ENCODE results near the gene SPSB3.
A peak's percentile ranks its signal among the peaks of the same experiment; 100 is the strongest.

The SPSB3 gene

GRCh38 chr16:1770328-1771187 is 11.8 kb downstream of the SPSB3 start:
- no peaks in the 10 kb centered on the region for H3K4me1 ChIP-seq (ENCODE audit: insufficient read depth, low read length)
- H3K36me3 ChIP-seq (ENCODE audit: insufficient read depth, low read length) = no peaks in the 10 kb centered on the region
- H3K9ac ChIP-seq (ENCODE audit: low read depth, low read length) = peak overlapping the region; percentile 92
- no peaks in the 10 kb centered on the region for H3K9me3 ChIP-seq (ENCODE audit: control insufficient read depth, insufficient read depth, low read length)

GRCh38 chr16:1769402-1770300 is 12.7 kb downstream of the SPSB3 start:
- no peaks in the 10 kb centered on the region for H3K36me3 ChIP-seq (ENCODE audit: insufficient read depth, low read length)
- H3K9ac ChIP-seq (ENCODE audit: low read depth, low read length) = peak overlapping the region; percentile 92; the same call in 1 of the 2 replicates
- H3K9me3 ChIP-seq (ENCODE audit: control insufficient read depth, insufficient read depth, low read length) = no peaks in the 10 kb centered on the region
- no peaks in the 10 kb centered on the region for H3K4me1 ChIP-seq (ENCODE audit: insufficient read depth, low read length)

DNA sequence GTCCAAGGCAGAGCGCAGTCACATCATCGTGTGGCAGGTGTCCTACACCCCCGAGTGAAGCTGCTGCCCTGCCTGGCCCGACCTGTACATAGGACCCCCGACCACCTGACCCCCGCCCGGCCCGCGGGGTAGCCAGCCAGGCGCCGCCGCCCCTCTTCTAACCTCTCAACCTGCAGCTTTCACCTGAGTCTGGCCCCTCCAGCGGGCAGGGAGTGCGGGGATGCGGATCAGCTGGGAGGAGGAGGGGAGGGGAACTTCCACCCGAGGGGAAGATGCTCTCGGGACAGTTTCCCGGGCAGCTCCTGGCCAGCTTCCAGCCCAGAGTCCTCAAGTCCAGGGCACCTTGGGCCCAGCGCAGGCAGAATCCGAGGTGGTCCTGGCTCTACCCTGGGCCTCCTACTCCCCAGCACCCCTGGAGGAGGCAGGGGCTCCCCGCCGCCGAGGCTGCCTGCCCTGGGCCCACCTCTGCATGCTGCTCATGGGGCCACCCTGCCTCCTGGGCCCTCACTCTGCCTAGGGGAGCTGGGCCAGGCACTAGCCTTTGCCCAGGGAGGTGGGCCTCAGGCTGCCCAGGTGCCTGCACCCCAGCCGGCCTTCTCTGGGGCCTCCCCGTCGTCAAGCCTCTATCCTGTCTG is 13.5 kb downstream of the SPSB3 start:
- H3K9ac ChIP-seq (ENCODE audit: low read depth, low read length) = no peak overlapping the region
- H3K36me3 ChIP-seq (ENCODE audit: insufficient read depth, low read length) = no peaks in the 10 kb centered on the region
- no peaks in the 10 kb centered on the region for H3K9me3 ChIP-seq (ENCODE audit: control insufficient read depth, insufficient read depth, low read length)
- H3K4me1 ChIP-seq (ENCODE audit: insufficient read depth, low read length) = no peaks in the 10 kb centered on the region

GRCh38 chr16:1768061-1768766 is 14.2 kb downstream of the SPSB3 start:
- no peak overlapping the region for H3K9ac ChIP-seq (ENCODE audit: low read depth, low read length)
- H3K9me3 ChIP-seq (ENCODE audit: control insufficient read depth, insufficient read depth, low read length) = no peaks in the 10 kb centered on the region
- no peaks in the 10 kb centered on the region for H3K4me1 ChIP-seq (ENCODE audit: insufficient read depth, low read length)
- H3K36me3 ChIP-seq (ENCODE audit: insufficient read depth, low read length) = no peaks in the 10 kb centered on the region

DNA sequence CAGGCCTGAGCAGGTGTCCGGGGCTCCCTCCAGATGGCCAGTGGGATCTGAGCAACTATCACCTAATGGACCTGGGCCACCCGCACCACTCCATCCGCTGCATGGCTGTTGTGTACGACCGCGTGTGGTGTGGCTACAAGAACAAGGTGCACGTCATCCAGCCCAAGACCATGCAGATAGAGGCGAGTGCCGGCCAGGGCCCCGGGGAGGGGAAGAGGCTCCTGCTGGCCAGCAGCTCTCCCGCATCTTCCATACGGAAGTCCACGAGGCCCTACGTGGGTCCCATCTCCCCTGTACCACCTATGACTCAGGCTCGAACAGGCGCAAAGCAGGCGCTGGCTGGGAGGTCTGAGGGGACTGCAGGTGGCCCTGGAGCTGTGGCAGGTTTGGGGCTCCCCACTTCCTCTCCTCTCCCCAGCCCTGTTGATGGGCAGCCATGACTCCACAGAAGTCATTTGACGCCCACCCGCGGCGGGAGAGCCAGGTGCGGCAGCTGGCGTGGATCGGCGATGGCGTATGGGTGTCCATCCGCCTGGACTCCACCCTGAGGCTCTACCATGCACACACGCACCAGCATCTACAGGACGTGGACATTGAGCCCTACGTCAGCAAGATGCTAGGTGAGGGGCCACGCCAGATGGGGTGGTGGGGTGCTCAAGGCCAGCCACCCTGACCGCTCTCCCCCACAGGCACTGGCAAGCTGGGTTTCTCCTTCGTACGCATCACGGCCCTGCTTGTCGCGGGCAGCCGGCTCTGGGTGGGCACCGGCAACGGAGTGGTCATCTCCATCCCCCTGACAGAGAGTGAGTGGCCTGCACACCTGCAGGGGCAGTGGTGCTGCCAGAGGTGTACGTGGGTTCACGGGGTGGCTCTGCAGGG is 15.0 kb downstream of the SPSB3 start:
- Histone ChIP-seq H3K9me3 (ENCODE audit: control insufficient read depth, insufficient read depth, low read length) (no peaks in the 10 kb centered on the region), H3K4me1 (ENCODE audit: insufficient read depth, low read length) (no peaks in the 10 kb centered on the region; the same call in 1 of the 2 replicates), H3K9ac (ENCODE audit: low read depth, low read length) (no peak overlapping the region), H3K36me3 (ENCODE audit: insufficient read depth, low read length) (no peaks in the 10 kb centered on the region)

DNA sequence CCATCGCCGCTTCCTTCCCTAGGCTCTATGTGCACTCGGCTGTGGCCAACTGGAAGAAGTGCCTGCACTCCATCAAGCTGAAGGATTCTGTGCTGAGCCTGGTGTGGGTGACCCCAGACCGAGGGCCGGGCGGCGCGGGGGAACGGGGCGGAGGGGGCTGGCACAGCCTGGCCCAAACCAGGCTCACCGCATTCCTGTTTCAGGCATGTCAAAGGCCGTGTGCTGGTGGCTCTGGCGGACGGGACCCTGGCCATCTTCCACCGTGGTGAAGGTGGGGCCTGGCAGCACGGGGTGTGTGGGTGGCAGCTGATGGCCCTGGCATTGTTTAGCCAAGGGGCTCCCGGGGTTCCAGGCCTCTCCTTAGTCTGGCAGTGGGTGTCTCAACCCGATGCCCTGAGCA is 15.7 kb downstream of the SPSB3 start:
- Histone ChIP-seq H3K36me3 (ENCODE audit: insufficient read depth, low read length) (no peaks in the 10 kb centered on the region), H3K9me3 (ENCODE audit: control insufficient read depth, insufficient read depth, low read length) (no peaks in the 10 kb centered on the region), H3K4me1 (ENCODE audit: insufficient read depth, low read length) (no peaks in the 10 kb centered on the region; the same call in 1 of the 2 replicates), H3K9ac (ENCODE audit: low read depth, low read length) (no peak overlapping the region)

DNA sequence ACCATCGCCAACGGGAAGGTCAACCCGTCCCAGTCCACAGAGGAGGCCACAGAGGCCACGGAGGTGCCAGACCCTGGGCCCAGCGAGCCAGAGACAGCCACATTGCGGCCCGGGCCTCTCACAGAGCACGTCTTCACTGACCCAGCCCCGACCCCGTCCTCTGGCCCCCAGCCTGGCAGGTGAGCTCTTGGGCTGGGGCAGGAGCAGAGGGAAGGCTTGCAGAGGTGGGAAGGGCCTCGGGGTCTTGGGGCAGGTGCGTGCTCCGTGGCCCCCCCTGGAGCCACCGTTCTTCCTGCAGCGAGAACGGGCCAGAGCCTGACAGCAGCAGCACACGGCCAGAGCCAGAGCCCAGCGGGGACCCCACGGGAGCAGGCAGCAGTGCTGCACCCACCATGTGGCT is 16.1 kb downstream of the SPSB3 start:
- no peak overlapping the region for H3K9ac ChIP-seq (ENCODE audit: low read depth, low read length)
- no peaks in the 10 kb centered on the region; the same call in 1 of the 2 replicates for H3K4me1 ChIP-seq (ENCODE audit: insufficient read depth, low read length)
- no peaks in the 10 kb centered on the region for H3K36me3 ChIP-seq (ENCODE audit: insufficient read depth, low read length)
- H3K9me3 ChIP-seq (ENCODE audit: control insufficient read depth, insufficient read depth, low read length) = no peaks in the 10 kb centered on the region

DNA sequence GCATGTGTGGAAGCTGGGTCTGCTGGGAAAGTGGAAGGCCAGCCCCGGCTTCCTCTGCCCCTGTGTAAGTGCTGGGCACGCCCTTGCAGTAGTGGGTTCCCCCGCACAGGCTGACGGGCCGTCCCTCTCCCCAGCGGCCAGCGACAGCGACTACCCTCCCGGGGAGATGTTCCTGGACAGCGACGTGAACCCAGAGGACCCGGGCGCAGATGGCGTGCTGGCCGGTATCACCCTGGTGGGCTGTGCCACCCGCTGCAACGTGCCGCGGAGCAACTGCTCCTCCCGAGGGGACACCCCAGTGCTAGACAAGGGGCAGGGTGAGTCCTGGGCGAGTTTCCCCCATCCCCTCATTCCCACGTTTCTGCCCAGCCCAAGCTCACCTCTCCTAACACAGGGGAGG is 16.5 kb downstream of the SPSB3 start:
- no peak overlapping the region for H3K9ac ChIP-seq (ENCODE audit: low read depth, low read length)
- no peaks in the 10 kb centered on the region; the same call in 1 of the 2 replicates for H3K4me1 ChIP-seq (ENCODE audit: insufficient read depth, low read length)
- no peaks in the 10 kb centered on the region for H3K36me3 ChIP-seq (ENCODE audit: insufficient read depth, low read length)
- no peaks in the 10 kb centered on the region for H3K9me3 ChIP-seq (ENCODE audit: control insufficient read depth, insufficient read depth, low read length)

- Histone ChIP-seq H3K9ac (ENCODE audit: low read depth, low read length) (no peak overlapping the region), H3K36me3 (ENCODE audit: insufficient read depth, low read length) (no peaks in the 10 kb centered on the region), H3K9me3 (ENCODE audit: control insufficient read depth, insufficient read depth, low read length) (no peaks in the 10 kb centered on the region), H3K4me1 (ENCODE audit: insufficient read depth, low read length) (no peaks in the 10 kb centered on the region; the same call in 1 of the 2 replicates)
Measured at GRCh38 chr16:1764971-1765370, 17.4 kb downstream of the SPSB3 start.

- peak overlapping the region; percentile 22; the same call in 1 of the 2 replicates for H3K9ac ChIP-seq (ENCODE audit: low read depth, low read length)
Measured at GRCh38 chr16:1763521-1764511, 18.6 kb downstream of the SPSB3 start.

GRCh38 chr16:1762879-1763520 is 19.4 kb downstream of the SPSB3 start:
- Histone ChIP-seq H3K36me3 (ENCODE audit: insufficient read depth, low read length) (no peaks in the 10 kb centered on the region), H3K4me1 (ENCODE audit: insufficient read depth, low read length) (no peaks in the 10 kb centered on the region; the same call in 1 of the 2 replicates), H3K9me3 (ENCODE audit: control insufficient read depth, insufficient read depth, low read length) (no peaks in the 10 kb centered on the region), H3K9ac (ENCODE audit: low read depth, low read length) (no peak overlapping the region)

More at GRCh38 chr16:1763521-1764511, 18.6 kb downstream of the SPSB3 start:
- H3K36me3 ChIP-seq (ENCODE audit: insufficient read depth, low read length) = no peaks in the 10 kb centered on the region
- H3K9me3 ChIP-seq (ENCODE audit: control insufficient read depth, insufficient read depth, low read length) = no peaks in the 10 kb centered on the region
- H3K4me1 ChIP-seq (ENCODE audit: insufficient read depth, low read length) = no peaks in the 10 kb centered on the region; the same call in 1 of the 2 replicates

All from ES-I3 (cell line).